Bronchial epithelial cell (primary cell): ENCODE data around the gene SRP68. TPM values are rescaled to one million over a fixed set of nuclear protein-coding genes. Genes with fewer than 3 reads are reported as not detected.

ENCODE experiments used
- DNase-seq: peaks from one replicate; pipeline ENCODE4 v3.0.0-alpha.2; 2010; ENCODE audit warnings: low read depth
- FAIRE-seq: peaks from 2 replicates; lab custom pipeline; 2011; peaks lifted over from hg19 to GRCh38; lab: Jason Lieb, UNC
- H3K27me3 ChIP-seq: 2 replicates; pipeline ENCODE4 v1.5.1; 2011; ENCODE audit warnings: low read length; ENCODE audit not compliant: control insufficient read depth, insufficient read depth
- H3K36me3 ChIP-seq: 2 replicates; pipeline ENCODE4 v1.5.1; 2011; ENCODE audit warnings: low read length; ENCODE audit not compliant: control insufficient read depth, insufficient read depth
- H3K4me3 ChIP-seq: 2 replicates; pipeline ENCODE4 v1.5.1; 2011; ENCODE audit warnings: mild to moderate bottlenecking, low read depth, low read length, control low read depth
- total RNA-seq: library from RNA; depleted of rRNA; stranded (reverse); fragments of >200 nt; gene quantifications from 2 replicates; pipeline ENCODE4 v1.2.1, GENCODE V29; 2014
- TF ChIP-seq, protein P1 (sequence below): IDR thresholded peaks from 2 replicates; pipeline ENCODE4 v1.5.1; 2011; ENCODE audit warnings: mild to moderate bottlenecking, moderate library complexity, low read length, control low read depth, inconsistent platforms; ENCODE audit not compliant: insufficient read depth, severe bottlenecking

SRP68 gene
- total RNA-seq, 1 donor from 2014 or later = 42.9 TPM

GRCh38 chr17:76092526-76093413 is 20.5 kb upstream of the SRP68 start:
- Histone ChIP-seq H3K4me3 (no peak overlapping the region), H3K36me3 (peaks cover 41% of the 10 kb centered on the region), H3K27me3 (no peaks in the 10 kb centered on the region)
- TF ChIP-seq, protein P1, sequence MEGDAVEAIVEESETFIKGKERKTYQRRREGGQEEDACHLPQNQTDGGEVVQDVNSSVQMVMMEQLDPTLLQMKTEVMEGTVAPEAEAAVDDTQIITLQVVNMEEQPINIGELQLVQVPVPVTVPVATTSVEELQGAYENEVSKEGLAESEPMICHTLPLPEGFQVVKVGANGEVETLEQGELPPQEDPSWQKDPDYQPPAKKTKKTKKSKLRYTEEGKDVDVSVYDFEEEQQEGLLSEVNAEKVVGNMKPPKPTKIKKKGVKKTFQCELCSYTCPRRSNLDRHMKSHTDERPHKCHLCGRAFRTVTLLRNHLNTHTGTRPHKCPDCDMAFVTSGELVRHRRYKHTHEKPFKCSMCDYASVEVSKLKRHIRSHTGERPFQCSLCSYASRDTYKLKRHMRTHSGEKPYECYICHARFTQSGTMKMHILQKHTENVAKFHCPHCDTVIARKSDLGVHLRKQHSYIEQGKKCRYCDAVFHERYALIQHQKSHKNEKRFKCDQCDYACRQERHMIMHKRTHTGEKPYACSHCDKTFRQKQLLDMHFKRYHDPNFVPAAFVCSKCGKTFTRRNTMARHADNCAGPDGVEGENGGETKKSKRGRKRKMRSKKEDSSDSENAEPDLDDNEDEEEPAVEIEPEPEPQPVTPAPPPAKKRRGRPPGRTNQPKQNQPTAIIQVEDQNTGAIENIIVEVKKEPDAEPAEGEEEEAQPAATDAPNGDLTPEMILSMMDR = no peak
- DNase-seq (no peak), FAIRE-seq (no peak)

DNA sequence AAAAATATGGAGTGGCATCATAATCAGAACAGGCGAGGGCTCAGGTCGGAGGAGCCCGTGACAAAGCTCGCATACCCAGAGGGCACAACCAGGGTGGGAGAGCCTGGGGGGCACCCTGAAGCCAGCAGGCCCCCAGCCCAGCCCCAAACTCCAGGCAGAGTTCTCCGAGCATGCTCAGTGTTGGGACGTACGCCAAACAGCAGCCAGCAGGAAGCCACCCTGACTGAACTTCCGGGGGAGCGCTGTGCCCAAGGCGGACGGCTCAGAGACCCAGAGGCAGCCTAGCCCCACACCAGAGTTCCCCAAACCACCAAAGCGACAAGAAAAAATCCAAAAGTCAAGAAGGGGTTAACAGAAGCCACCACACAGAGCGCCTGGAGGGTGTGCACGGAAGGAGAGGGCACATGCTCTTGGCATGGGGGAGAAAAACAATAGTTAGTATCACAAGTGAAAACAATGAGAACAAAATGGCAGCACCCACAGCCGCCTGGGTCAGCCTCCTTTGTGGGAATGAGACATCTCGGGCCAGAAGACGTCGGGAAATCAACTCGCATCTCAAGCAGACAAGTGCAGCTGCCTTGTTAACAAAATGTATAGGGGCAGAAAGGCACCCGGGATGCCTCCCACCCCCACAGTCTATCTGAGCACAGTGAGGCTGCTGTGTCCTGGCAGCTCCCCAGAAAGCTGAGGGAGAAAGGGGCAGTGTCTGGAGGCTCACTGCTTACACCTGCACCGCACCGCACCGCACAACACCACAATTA is 19.4 kb upstream of the SRP68 start:
- Histone ChIP-seq H3K36me3 (peaks cover 45% of the 10 kb centered on the region), H3K4me3 (no peak overlapping the region), H3K27me3 (no peaks in the 10 kb centered on the region)
- FAIRE-seq (no peak), DNase-seq (no peak)
- TF ChIP-seq, protein P1 = no peak

GRCh38 chr17:76090517-76091129 is 18.3 kb upstream of the SRP68 start:
- Histone ChIP-seq H3K27me3 (no peaks in the 10 kb centered on the region), H3K4me3 (no peak overlapping the region), H3K36me3 (peaks cover 49% of the 10 kb centered on the region)
- FAIRE-seq = peak; percentile 47
- TF ChIP-seq, protein P1 = no peak
- no peak for DNase-seq

DNA sequence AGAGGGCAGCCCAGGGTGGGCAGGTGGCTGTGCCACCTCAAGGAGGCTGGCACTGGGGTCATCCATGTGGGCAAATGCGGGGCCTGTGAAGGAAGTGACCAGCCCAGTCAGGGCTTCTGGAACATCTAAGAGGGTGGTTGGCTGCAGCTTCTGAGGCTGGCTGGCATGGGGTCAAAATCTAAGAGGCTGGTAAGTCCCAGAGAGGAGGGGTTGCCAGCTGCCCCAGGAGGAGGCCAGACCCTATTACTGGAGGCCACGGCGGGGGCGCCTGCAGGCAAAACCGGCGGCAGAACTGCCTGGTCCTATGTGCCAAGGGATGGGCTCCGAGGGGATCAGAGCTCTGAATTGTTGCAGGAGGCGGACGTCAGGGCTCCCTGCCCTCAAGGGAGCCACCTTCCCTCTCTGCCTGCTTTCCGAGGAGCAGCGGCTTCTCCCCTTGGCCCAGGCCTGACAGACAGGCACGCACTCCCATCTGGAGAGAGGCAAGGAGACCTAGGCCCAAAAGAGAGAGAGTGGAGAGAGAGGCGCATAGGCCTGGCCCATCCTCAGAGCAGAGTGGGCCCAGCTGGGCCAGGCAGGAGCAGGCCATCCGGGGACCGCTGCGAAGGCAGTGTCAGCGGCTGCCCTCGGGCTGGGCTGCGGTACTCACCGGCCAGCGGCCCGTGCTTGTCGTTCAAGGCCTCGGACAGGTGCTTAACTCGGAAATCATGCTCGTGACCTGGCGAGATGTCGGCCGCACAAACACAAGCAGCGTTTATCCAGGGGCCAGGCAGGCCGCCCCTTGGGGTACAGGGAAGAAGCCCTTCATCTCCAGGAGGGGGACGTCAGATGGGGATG is 17.6 kb upstream of the SRP68 start:
- TF ChIP-seq, protein P1 = no peak
- no peak for FAIRE-seq
- Histone ChIP-seq H3K36me3 (peaks cover 49% of the 10 kb centered on the region), H3K27me3 (no peaks in the 10 kb centered on the region), H3K4me3 (no peak overlapping the region)
- DNase-seq = no peak

GRCh38 chr17:76088868-76089576 is 16.7 kb upstream of the SRP68 start:
- no peak overlapping the region for H3K4me3 ChIP-seq
- H3K36me3 ChIP-seq = peaks cover 48% of the 10 kb centered on the region
- H3K27me3 ChIP-seq = no peaks in the 10 kb centered on the region
- FAIRE-seq = no peak
- no peak for DNase-seq
- TF ChIP-seq, protein P1 = no peak
